ENCODE measurements around the gene GPBP1L1. TPM values are rescaled to one million over a fixed set of nuclear protein-coding genes. Genes with fewer than 3 reads are reported as not detected.

GPBP1L1 gene
- total and polyA plus RNA-seq, 2 of the 13 experiments (the other 11 are each of a cell fraction or from before 2014, with no cell fraction given) = 45.9 to 86.1 TPM

GRCh38 chr1:45583666-45584350 lies 102.5 kb downstream of the GPBP1L1 start, which contains the start of gene NASP (continued):
- TF ChIP-seq ATF2 (CRISPR knock-in tag; IDR thresholded peaks at IDR 0.05) (no peak), ZNF761 (CRISPR knock-in tag; conservative IDR thresholded peaks at IDR 0.05) (no peak), KLF9 (CRISPR knock-in tag; IDR thresholded peaks at IDR 0.05; ENCODE audit: low read depth) (no peak; the same call in 1 of the 2 replicates), ZMYM4 (CRISPR knock-in tag; IDR thresholded peaks at IDR 0.05) (peak; percentile 84), ZKSCAN1 (IDR thresholded peaks at IDR 0.05; ENCODE audit: low read length) (no peak), ZNF563 (CRISPR knock-in tag; IDR thresholded peaks at IDR 0.05) (0 out of 2 replicates have a peak, but pooled peaks have one; percentile 34), ZNF747 (CRISPR knock-in tag; IDR thresholded peaks at IDR 0.05; ENCODE audit: borderline replicate concordance) (no peak; the same call in 1 of the 2 replicates), ZC3H4 (CRISPR knock-in tag; IDR thresholded peaks at IDR 0.05; ENCODE audit: borderline replicate concordance) (no peak), HDAC2 (CRISPR knock-in tag; IDR thresholded peaks at IDR 0.05) (peak; percentile 2; the same call in 1 of the 2 replicates), PLSCR1 (CRISPR knock-in tag; IDR thresholded peaks at IDR 0.05; ENCODE audit: borderline replicate concordance) (no peak), ZNF207 (IDR thresholded peaks at IDR 0.05; ENCODE audit: borderline replicate concordance) (no peak), ZBTB4 (CRISPR knock-in tag; IDR thresholded peaks at IDR 0.05; ENCODE audit: borderline replicate concordance) (no peak), KDM5B (CRISPR knock-in tag; IDR thresholded peaks at IDR 0.05; ENCODE audit: borderline replicate concordance) (peak; percentile 57; the same call in 1 of the 2 replicates), IRF1 (CRISPR knock-in tag; IDR thresholded peaks at IDR 0.05; ENCODE audit: low read depth) (peak; percentile 52; the same call in 1 of the 2 replicates), HDAC6 (IDR thresholded peaks at IDR 0.05; ENCODE audit: low read depth, low read length) (0 out of 2 replicates have a peak, but pooled peaks have one; percentile 41), ZNF687 (CRISPR knock-in tag; IDR thresholded peaks at IDR 0.05) (no peak), CENPT (CRISPR knock-in tag; IDR thresholded peaks at IDR 0.05; ENCODE audit: low read depth) (no peak; the same call in 1 of the 2 replicates), KLF11 (CRISPR knock-in tag; IDR thresholded peaks at IDR 0.05) (no peak), AHR (CRISPR knock-in tag; IDR thresholded peaks at IDR 0.05) (no peak)
